OCI-LY7 (cell line): Measurements from ENCODE around the gene CCDC178. TPM values are rescaled to one million over a fixed set of nuclear protein-coding genes. Genes with fewer than 3 reads are reported as not detected.

Experiments used
- BruUV-seq: library from RNA; stranded (reverse); fragments of 400-500 nt; replicated peaks from 2 replicates; lab custom pipeline; 2021; lab: Mats Ljungman, UMichigan
- CTCF ChIA-PET: fragments of 300-600 bp; sonication (Branson Sonifier 250); formaldehyde crosslinking; loops from one replicate; lab custom pipeline; 2022; ENCODE audit warnings: antibody characterized with exemption; ENCODE audit not compliant: unreplicated experiment; lab: Charles Lee
- POLR2A ChIA-PET: fragments of 300-600 bp; sonication (Branson Sonifier 250); formaldehyde crosslinking; loops from one replicate; lab custom pipeline; 2022; ENCODE audit warnings: antibody characterized with exemption; lab: Charles Lee
- DNase-seq: peaks from one replicate; pipeline ENCODE4 v3.0.0-alpha.2; 2015; ENCODE audit warnings: low spot score
- H2AFZ ChIP-seq: fragments of 200-600 bp; sonication (generic), shearing (Covaris generic); 2 replicates; pipeline ENCODE4 v1.6.1; 2014; ENCODE audit warnings: mild to moderate bottlenecking, antibody characterized with exemption, low read length, moderate library complexity
- H3K27ac ChIP-seq: fragments of 200-600 bp; sonication (generic); 2 replicates; pipeline ENCODE4 v1.5.1; 2014; ENCODE audit warnings: mixed run types, low read depth, mild to moderate bottlenecking, moderate library complexity, low read length, inconsistent platforms; ENCODE audit not compliant: poor library complexity, severe bottlenecking
- H3K36me3 ChIP-seq: fragments of 200-600 bp; sonication (generic); 2 replicates; pipeline ENCODE4 v1.6.1; 2014; ENCODE audit warnings: mild to moderate bottlenecking, antibody characterized with exemption, low read length, moderate library complexity, mixed read lengths; ENCODE audit not compliant: insufficient read depth
- H3K4me1 ChIP-seq: fragments of 200-600 bp; sonication (generic); 2 replicates; pipeline ENCODE4 v1.5.1; 2014; ENCODE audit warnings: mild to moderate bottlenecking, low read length; ENCODE audit not compliant: insufficient read depth, poor library complexity, severe bottlenecking
- H3K4me2 ChIP-seq: fragments of 200-600 bp; sonication (generic); 2 replicates; pipeline ENCODE4 v1.6.1; 2014; ENCODE audit warnings: mild to moderate bottlenecking, low read length
- H3K4me3 ChIP-seq: fragments of 200-600 bp; sonication (generic); 2 replicates; pipeline ENCODE4 v1.5.1; 2014; ENCODE audit warnings: mild to moderate bottlenecking, low read depth, low read length; ENCODE audit not compliant: poor library complexity, severe bottlenecking
- H3K79me2 ChIP-seq: fragments of 200-600 bp; sonication (generic); 2 replicates; pipeline ENCODE4 v1.6.1; 2016; ENCODE audit warnings: low read depth, mild to moderate bottlenecking, low read length, moderate library complexity, mixed read lengths; ENCODE audit not compliant: insufficient read depth
- H3K9me2 ChIP-seq: fragments of 200-600 bp; sonication (generic); 2 replicates; pipeline ENCODE4 v1.6.1; 2016; ENCODE audit warnings: mild to moderate bottlenecking, low read length, mixed read lengths; ENCODE audit not compliant: insufficient read depth
- H3K9me3 ChIP-seq: fragments of 200-600 bp; sonication (generic); 2 replicates; pipeline ENCODE4 v1.6.1; 2014; ENCODE audit warnings: mild to moderate bottlenecking, mixed run types, low read length, mixed read lengths
- H4K20me1 ChIP-seq: fragments of 200-600 bp; sonication (generic); 2 replicates; pipeline ENCODE4 v1.6.1; 2014; ENCODE audit warnings: mild to moderate bottlenecking, antibody characterized with exemption, low read length, moderate library complexity, mixed read lengths; ENCODE audit not compliant: insufficient read depth
- EZH2phosphoT487 ChIP-seq: fragments of 200-600 bp; sonication (generic); IDR thresholded peaks from 2 replicates; pipeline ENCODE4 v1.6.1; 2018; ENCODE audit warnings: low read depth, borderline replicate concordance, mild to moderate bottlenecking, mixed run types, antibody characterized with exemption, low read length, moderate library complexity, mixed read lengths
- intact Hi-C: fragments of 100-400 bp; cut with micrococcal nuclease; formaldehyde crosslinking; loops from one replicate; pipeline ENCODE4 v1.10.0; 2022; ENCODE audit not compliant: unreplicated experiment
- total RNA-seq, 2 experiments: library from RNA; depleted of rRNA in 1 of 2; stranded (reverse); fragments of >200 nt in 1 of 2; shearing (Covaris generic) in 1 of 2; gene quantifications; 2 replicates each; pipeline ENCODE4 v1.2.3, GENCODE V29; 2014 to 2022
- TF ChIP-seq, protein P1 (sequence below): fragments of 200-600 bp; sonication (generic); conservative IDR thresholded peaks from 2 replicates; pipeline ENCODE4 v1.5.1; 2014; ENCODE audit warnings: mild to moderate bottlenecking, antibody characterized with exemption, low read length, moderate library complexity, mixed read lengths

Gene CCDC178
- total RNA-seq, 2 experiments from 2014 or later: not detected

DNA sequence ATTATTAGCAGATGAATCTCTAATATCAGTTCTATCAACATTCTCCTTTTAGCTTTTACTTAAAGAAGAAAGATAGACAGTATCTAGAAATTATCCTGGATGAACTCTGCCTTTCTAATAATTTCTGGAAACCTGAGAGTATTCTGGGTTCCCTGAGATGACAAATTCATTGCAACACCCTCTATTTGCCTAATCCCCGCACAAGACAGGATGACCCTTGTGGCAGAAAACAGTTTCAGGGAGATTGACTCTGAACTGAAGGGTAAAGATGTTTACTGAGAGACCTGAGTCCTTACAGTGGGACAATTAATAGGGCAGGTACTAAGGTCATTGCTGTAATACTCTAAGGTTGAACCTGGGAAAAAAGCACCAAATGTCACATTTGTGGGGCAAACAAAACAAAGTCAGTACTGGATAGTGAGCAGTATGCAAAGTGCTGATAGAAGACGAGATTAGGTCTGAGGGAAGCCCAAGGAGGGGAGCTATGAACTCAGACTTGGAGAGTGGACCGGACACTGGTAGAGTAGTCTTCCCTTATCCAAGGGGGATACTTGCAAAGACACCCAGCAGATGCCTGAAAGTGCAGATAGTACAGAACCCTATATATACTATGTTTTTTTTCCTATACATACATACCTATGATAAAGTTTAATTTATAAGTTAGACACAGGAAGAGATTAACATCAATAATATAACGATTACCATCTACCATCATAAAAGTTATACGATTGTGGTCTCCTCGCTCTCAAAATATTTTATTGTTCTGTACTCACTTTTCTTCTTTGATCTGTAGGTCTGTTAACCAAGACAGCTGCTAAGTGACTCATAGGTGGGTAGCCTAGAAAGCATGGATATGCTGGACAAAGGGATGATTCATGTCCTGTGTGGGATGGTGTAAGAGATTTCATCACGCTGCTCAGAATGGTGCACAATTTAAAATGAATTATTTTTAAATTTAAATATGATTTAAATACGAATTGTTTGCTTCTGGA lies 519.4 kb downstream of the CCDC178 start:
- TF ChIP-seq, protein P1, sequence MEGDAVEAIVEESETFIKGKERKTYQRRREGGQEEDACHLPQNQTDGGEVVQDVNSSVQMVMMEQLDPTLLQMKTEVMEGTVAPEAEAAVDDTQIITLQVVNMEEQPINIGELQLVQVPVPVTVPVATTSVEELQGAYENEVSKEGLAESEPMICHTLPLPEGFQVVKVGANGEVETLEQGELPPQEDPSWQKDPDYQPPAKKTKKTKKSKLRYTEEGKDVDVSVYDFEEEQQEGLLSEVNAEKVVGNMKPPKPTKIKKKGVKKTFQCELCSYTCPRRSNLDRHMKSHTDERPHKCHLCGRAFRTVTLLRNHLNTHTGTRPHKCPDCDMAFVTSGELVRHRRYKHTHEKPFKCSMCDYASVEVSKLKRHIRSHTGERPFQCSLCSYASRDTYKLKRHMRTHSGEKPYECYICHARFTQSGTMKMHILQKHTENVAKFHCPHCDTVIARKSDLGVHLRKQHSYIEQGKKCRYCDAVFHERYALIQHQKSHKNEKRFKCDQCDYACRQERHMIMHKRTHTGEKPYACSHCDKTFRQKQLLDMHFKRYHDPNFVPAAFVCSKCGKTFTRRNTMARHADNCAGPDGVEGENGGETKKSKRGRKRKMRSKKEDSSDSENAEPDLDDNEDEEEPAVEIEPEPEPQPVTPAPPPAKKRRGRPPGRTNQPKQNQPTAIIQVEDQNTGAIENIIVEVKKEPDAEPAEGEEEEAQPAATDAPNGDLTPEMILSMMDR: no peak
- no peak for TF ChIP-seq EZH2phosphoT487
- H3K4me3 ChIP-seq: no peak overlapping the region
- H3K79me2 ChIP-seq: no peaks in the 10 kb centered on the region
- H3K9me2 ChIP-seq: no peaks in the 10 kb centered on the region
- no peak overlapping the region for H2AFZ ChIP-seq
- ChIA-PET POLR2A (interaction anchor here (0.5 kb wide), 1 partner anchor 111 kb away, joined by 3 read pairs; no protein-coding TSS in a partner anchor), CTCF (no interaction called here)
- BruUV-seq: no TSS peak
- intact Hi-C loops: loop anchor here (1.0 to 5.0 kb wide), 2 partner anchors 149 to 207 kb away; partner anchors contain the start of gene KLHL14
- no peak overlapping the region for H3K4me2 ChIP-seq
- H4K20me1 ChIP-seq: no peaks in the 10 kb centered on the region
- no peak overlapping the region for H3K27ac ChIP-seq
- H3K4me1 ChIP-seq: peaks cover 21% of the 10 kb centered on the region
- no peak for DNase-seq
- no peaks in the 10 kb centered on the region for H3K9me3 ChIP-seq
- no peaks in the 10 kb centered on the region for H3K36me3 ChIP-seq

DNA sequence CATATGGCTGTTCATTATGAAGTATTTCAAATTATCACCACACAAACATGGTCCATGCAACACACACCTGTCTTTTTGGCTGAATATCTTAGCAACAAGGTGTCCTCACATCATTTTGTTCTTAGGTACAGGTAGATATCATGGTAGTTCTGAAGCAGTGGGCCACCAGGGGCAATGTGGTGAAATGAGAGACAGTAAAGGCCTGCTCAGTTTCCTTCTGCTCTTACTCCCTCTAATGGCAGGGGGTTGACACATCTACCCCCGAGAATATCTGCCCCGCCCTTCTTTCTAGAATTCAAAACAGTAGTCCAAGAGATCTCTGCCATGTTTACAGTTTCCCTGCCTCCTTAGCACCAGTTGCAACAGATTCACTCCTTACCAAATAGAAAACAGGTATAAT lies 520.7 kb downstream of the CCDC178 start:
- DNase-seq: peak; percentile 82
- no TSS peak for BruUV-seq
- no peaks in the 10 kb centered on the region for H3K9me2 ChIP-seq
- H3K4me1 ChIP-seq: peaks cover 21% of the 10 kb centered on the region
- intact Hi-C loops: loop anchor here (1.0 to 10.0 kb wide), 3 partner anchors 115 to 205 kb away; partner anchors contain the start of gene KLHL14
- no peaks in the 10 kb centered on the region for H3K36me3 ChIP-seq
- no peaks in the 10 kb centered on the region for H3K9me3 ChIP-seq
- H3K4me2 ChIP-seq: no peak overlapping the region
- TF ChIP-seq, protein P1: peak; percentile 81
- TF ChIP-seq EZH2phosphoT487: no peak
- H4K20me1 ChIP-seq: no peaks in the 10 kb centered on the region
- POLR2A ChIA-PET: no interaction called here
- H3K27ac ChIP-seq: no peak overlapping the region
- H3K4me3 ChIP-seq: no peak overlapping the region
- no peaks in the 10 kb centered on the region for H3K79me2 ChIP-seq
- H2AFZ ChIP-seq: no peak overlapping the region
- CTCF ChIA-PET: no interaction called here
